DOHH2 (cell line): ENCODE results near the gene FAM184B.

Source experiments
- CTCF ChIP-seq: fragments of 200-600 bp; sonication (generic); IDR thresholded peaks from one replicate; pipeline ENCODE4 v1.5.1; 2014; ENCODE audit warnings: antibody characterized with exemption, mild to moderate bottlenecking, low read depth, low read length; ENCODE audit not compliant: poor library complexity, severe bottlenecking
- EZH2phosphoT487 ChIP-seq: fragments of 200-600 bp; sonication (generic); IDR thresholded peaks from 2 replicates; pipeline ENCODE4 v1.6.1; 2017; ENCODE audit warnings: borderline replicate concordance, mild to moderate bottlenecking, antibody characterized with exemption, low read length, moderate library complexity, mixed read lengths

- TF ChIP-seq CTCF: no peak
- no peak for TF ChIP-seq EZH2phosphoT487
These were observed 77.3 kb downstream of the FAM184B start for GRCh38 chr4:17704020-17704650.
